ENCODE data around the gene GATA3. TPM values are rescaled to one million over a fixed set of nuclear protein-coding genes. Genes with fewer than 3 reads are reported as not detected.

The GATA3 gene
- total RNA-seq, 1 donor from 2014 or later = 1.4 TPM

- Histone ChIP-seq H3K36me3 (no peaks in the 10 kb centered on the region), H3K27ac (replicated peaks) (no peak overlapping the region), H3K4me1 (no peaks in the 10 kb centered on the region), H3K27me3 (ENCODE audit: low read depth) (peaks cover 5% of the 10 kb centered on the region), H3K9me3 (replicated peaks) (no peaks in the 10 kb centered on the region), H3K4me3 (no peak overlapping the region)
- no peak for TF ChIP-seq CTCF (IDR thresholded peaks at IDR 0.05; ENCODE audit: borderline replicate concordance)
- no peak for DNase-seq
- intact Hi-C loops (cut with micrococcal nuclease) = no loop called here
Measured at GRCh38 chr10:8088504-8088903, 34.0 kb downstream of the GATA3 start.

- H3K36me3 ChIP-seq = no peaks in the 10 kb centered on the region
- H3K27me3 ChIP-seq (ENCODE audit: low read depth) = peaks cover 8% of the 10 kb centered on the region
- H3K4me1 ChIP-seq = no peaks in the 10 kb centered on the region
- intact Hi-C loops (cut with micrococcal nuclease) = no loop called here
- H3K27ac ChIP-seq (replicated peaks) = no peak overlapping the region
- H3K4me3 ChIP-seq = no peak overlapping the region
- no peak for DNase-seq
- TF ChIP-seq CTCF (IDR thresholded peaks at IDR 0.05; ENCODE audit: borderline replicate concordance) = no peak
- H3K9me3 ChIP-seq (replicated peaks) = no peaks in the 10 kb centered on the region
Measured at GRCh38 chr10:8092428-8092827, 37.9 kb downstream of the GATA3 start.

GRCh38 chr10:8095959-8096358, 41.5 kb downstream of the GATA3 start:
- Histone ChIP-seq H3K27ac (replicated peaks) (no peak overlapping the region), H3K4me1 (no peaks in the 10 kb centered on the region), H3K4me3 (no peak overlapping the region), H3K9me3 (replicated peaks) (no peaks in the 10 kb centered on the region), H3K27me3 (ENCODE audit: low read depth) (peaks cover 15% of the 10 kb centered on the region), H3K36me3 (no peaks in the 10 kb centered on the region)
- intact Hi-C loops (cut with micrococcal nuclease) = no loop called here
- TF ChIP-seq CTCF (IDR thresholded peaks at IDR 0.05; ENCODE audit: borderline replicate concordance) = no peak
- DNase-seq = no peak

- intact Hi-C loops (cut with micrococcal nuclease) = no loop called here
- Histone ChIP-seq H3K4me1 (no peaks in the 10 kb centered on the region), H3K4me3 (no peak overlapping the region), H3K27ac (replicated peaks) (no peak overlapping the region), H3K36me3 (no peaks in the 10 kb centered on the region), H3K9me3 (replicated peaks) (no peaks in the 10 kb centered on the region), H3K27me3 (ENCODE audit: low read depth) (peaks cover 24% of the 10 kb centered on the region)
- no peak for DNase-seq
- TF ChIP-seq CTCF (IDR thresholded peaks at IDR 0.05; ENCODE audit: borderline replicate concordance) = no peak
Measured at GRCh38 chr10:8096931-8097330, 42.4 kb downstream of the GATA3 start.

- no peaks in the 10 kb centered on the region for H3K4me1 ChIP-seq
- no peaks in the 10 kb centered on the region for H3K36me3 ChIP-seq
- H3K4me3 ChIP-seq = no peak overlapping the region
- DNase-seq = no peak
- H3K27ac ChIP-seq (replicated peaks) = no peak overlapping the region
- H3K9me3 ChIP-seq (replicated peaks) = no peaks in the 10 kb centered on the region
- intact Hi-C loops (cut with micrococcal nuclease) = no loop called here
- H3K27me3 ChIP-seq (ENCODE audit: low read depth) = peaks cover 52% of the 10 kb centered on the region
- no peak for TF ChIP-seq CTCF (IDR thresholded peaks at IDR 0.05; ENCODE audit: borderline replicate concordance)
Measured at GRCh38 chr10:8100366-8100765, 45.9 kb downstream of the GATA3 start.

Measured in left ventricle myocardium inferior (tissue), 1 donor.